ENCODE results near the gene TMC8. TPM values are rescaled to one million over a fixed set of nuclear protein-coding genes. Genes with fewer than 3 reads are reported as not detected.

TMC8 gene
- total and polyA plus RNA-seq, 8 donors: 1.6 to 19.8 (median 4.3) TPM

- Histone ChIP-seq H3K4me3 (no peak overlapping the region), H3K4me1 (peaks cover 29 to 57% (median 39%) of the 10 kb centered on the region in 4 donors), H3K9me3 (no peaks in the 10 kb centered on the region), H3K27ac (no peak overlapping the region), H3K36me3 (peaks cover 4 to 74% (median 47%) of the 10 kb centered on the region in 4 donors), H3K27me3 (peaks cover 0 to 11% (median 0%) of the 10 kb centered on the region in 3 donors)
- no peak for DNase-seq
- TF ChIP-seq CTCF (IDR thresholded peaks at IDR 0.05) (no peak), POLR2A (IDR thresholded peaks at IDR 0.05) (no peak), EP300 (IDR thresholded peaks at IDR 0.05) (no peak), POLR2AphosphoS5 (IDR thresholded peaks at IDR 0.05) (no peak)
- intact Hi-C loops (cut with DNase I; ENCODE audit: low total_unique reads): no loop called here
- WGBS, 5 donors: 94 to 99% (median 98%) methylated on average over 5 of the region's 5 CpGs
Measured at GRCh38 chr17:78123258-78123929, 7.2 kb upstream of the TMC8 start.

GRCh38 chr17:78124081-78124835 is 6.3 kb upstream of the TMC8 start:
- no peak for DNase-seq
- H3K27ac ChIP-seq: peak overlapping the region in 3 of 5 donors; percentile 46 to 91 (median 83)
- peaks cover 37 to 66% (median 47%) of the 10 kb centered on the region in 4 donors for H3K4me1 ChIP-seq
- TF ChIP-seq POLR2A (IDR thresholded peaks at IDR 0.05): no peak
- TF ChIP-seq EP300 (IDR thresholded peaks at IDR 0.05): no peak
- no peak for TF ChIP-seq CTCF (IDR thresholded peaks at IDR 0.05)
- no peak for TF ChIP-seq POLR2AphosphoS5 (IDR thresholded peaks at IDR 0.05)
- H3K4me3 ChIP-seq: peak overlapping the region in 1 of 4 donors; percentile 88
- H3K27me3 ChIP-seq: peaks cover 0 to 19% (median 0%) of the 10 kb centered on the region in 3 donors
- WGBS, 5 donors: 80 to 88% (median 83%) methylated on average over 25 to 30 of the region's 30 CpGs
- intact Hi-C loops (cut with DNase I; ENCODE audit: low total_unique reads): no loop called here
- H3K36me3 ChIP-seq: peaks cover 4 to 66% (median 43%) of the 10 kb centered on the region in 4 donors
- no peaks in the 10 kb centered on the region for H3K9me3 ChIP-seq

- peak overlapping the region in 3 of 5 donors; percentile 46 to 91 (median 83) for H3K27ac ChIP-seq
- H3K27me3 ChIP-seq: peaks cover 0 to 23% (median 0%) of the 10 kb centered on the region in 3 donors
- WGBS, 5 donors: 72 to 84% (median 75%) methylated on average over 2 to 12 of the region's 12 CpGs
- H3K9me3 ChIP-seq: no peaks in the 10 kb centered on the region
- peaks cover 43 to 71% (median 52%) of the 10 kb centered on the region in 4 donors for H3K4me1 ChIP-seq
- no peak for DNase-seq
- peak overlapping the region in 1 of 4 donors; percentile 88 for H3K4me3 ChIP-seq
- TF ChIP-seq POLR2AphosphoS5 (IDR thresholded peaks at IDR 0.05) (no peak), POLR2A (IDR thresholded peaks at IDR 0.05) (no peak), EP300 (IDR thresholded peaks at IDR 0.05) (no peak), CTCF (IDR thresholded peaks at IDR 0.05) (no peak)
- peaks cover 4 to 62% (median 42%) of the 10 kb centered on the region in 4 donors for H3K36me3 ChIP-seq
- intact Hi-C loops (cut with DNase I; ENCODE audit: low total_unique reads): no loop called here
Measured at GRCh38 chr17:78124836-78125137, 5.8 kb upstream of the TMC8 start.

GRCh38 chr17:78125138-78125913 is 5.2 kb upstream of the TMC8 start:
- no peaks in the 10 kb centered on the region for H3K9me3 ChIP-seq
- peaks cover 4 to 59% (median 41%) of the 10 kb centered on the region in 4 donors for H3K36me3 ChIP-seq
- intact Hi-C loops (cut with DNase I; ENCODE audit: low total_unique reads): no loop called here
- H3K4me1 ChIP-seq: peaks cover 43 to 76% (median 58%) of the 10 kb centered on the region in 4 donors
- H3K4me3 ChIP-seq: peak overlapping the region in 1 of 4 donors; percentile 88
- H3K27ac ChIP-seq: peak overlapping the region in 4 of 5 donors; percentile 46 to 91 (median 80)
- 69 to 90% (median 80%) methylated on average over 17 to 39 of the region's 39 CpGs for WGBS, 5 donors
- DNase-seq: no peak
- H3K27me3 ChIP-seq: peaks cover 0 to 25% (median 0%) of the 10 kb centered on the region in 3 donors
- TF ChIP-seq POLR2AphosphoS5 (IDR thresholded peaks at IDR 0.05): no peak
- no peak for TF ChIP-seq CTCF (IDR thresholded peaks at IDR 0.05)
- TF ChIP-seq EP300 (IDR thresholded peaks at IDR 0.05): no peak
- TF ChIP-seq POLR2A (IDR thresholded peaks at IDR 0.05): no peak

Measured in stomach (tissue), 9 donors.